ENCODE data around the gene ANKS1B. TPM values are rescaled to one million over a fixed set of nuclear protein-coding genes. Genes with fewer than 3 reads are reported as not detected.

The ANKS1B gene
- polyA plus RNA-seq, 1 experiment, result 0.27 TPM

DNA sequence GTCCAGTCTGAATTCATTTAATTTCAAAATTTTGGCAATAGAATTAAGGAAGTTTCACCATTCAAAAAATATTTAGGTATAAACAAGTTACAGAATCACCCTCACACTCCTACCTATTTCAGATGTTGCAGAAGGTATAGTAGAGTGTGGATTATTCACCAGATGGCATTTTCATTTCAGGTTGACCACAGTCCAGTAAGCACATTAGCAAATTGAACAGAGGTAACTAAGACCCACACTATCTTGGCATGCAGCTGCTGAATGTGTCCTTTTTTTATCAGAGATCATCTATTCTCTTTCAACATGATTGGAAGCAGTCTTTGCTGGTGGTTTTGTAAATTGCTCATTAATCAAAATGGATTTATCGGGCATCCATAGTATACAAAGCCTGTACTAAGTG lies 488.9 kb downstream of the ANKS1B start:
- POLR2A ChIA-PET, result no interaction called here
- DNase-seq (ENCODE audit: low read depth), result no peak
- Histone ChIP-seq H3K27me3 (ENCODE audit: control insufficient read depth, insufficient read depth, low read length) (no peaks in the 10 kb centered on the region), H3K36me3 (ENCODE audit: control insufficient read depth, insufficient read depth, low read length) (no peaks in the 10 kb centered on the region), H3K4me3 (ENCODE audit: low read depth, low read length) (no peak overlapping the region)
- CTCF ChIA-PET, result no interaction called here
- TF ChIP-seq, protein P1, sequence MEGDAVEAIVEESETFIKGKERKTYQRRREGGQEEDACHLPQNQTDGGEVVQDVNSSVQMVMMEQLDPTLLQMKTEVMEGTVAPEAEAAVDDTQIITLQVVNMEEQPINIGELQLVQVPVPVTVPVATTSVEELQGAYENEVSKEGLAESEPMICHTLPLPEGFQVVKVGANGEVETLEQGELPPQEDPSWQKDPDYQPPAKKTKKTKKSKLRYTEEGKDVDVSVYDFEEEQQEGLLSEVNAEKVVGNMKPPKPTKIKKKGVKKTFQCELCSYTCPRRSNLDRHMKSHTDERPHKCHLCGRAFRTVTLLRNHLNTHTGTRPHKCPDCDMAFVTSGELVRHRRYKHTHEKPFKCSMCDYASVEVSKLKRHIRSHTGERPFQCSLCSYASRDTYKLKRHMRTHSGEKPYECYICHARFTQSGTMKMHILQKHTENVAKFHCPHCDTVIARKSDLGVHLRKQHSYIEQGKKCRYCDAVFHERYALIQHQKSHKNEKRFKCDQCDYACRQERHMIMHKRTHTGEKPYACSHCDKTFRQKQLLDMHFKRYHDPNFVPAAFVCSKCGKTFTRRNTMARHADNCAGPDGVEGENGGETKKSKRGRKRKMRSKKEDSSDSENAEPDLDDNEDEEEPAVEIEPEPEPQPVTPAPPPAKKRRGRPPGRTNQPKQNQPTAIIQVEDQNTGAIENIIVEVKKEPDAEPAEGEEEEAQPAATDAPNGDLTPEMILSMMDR (IDR thresholded peaks at IDR 0.05; ENCODE audit: insufficient read depth, low read depth, low read length), result no peak

DNA sequence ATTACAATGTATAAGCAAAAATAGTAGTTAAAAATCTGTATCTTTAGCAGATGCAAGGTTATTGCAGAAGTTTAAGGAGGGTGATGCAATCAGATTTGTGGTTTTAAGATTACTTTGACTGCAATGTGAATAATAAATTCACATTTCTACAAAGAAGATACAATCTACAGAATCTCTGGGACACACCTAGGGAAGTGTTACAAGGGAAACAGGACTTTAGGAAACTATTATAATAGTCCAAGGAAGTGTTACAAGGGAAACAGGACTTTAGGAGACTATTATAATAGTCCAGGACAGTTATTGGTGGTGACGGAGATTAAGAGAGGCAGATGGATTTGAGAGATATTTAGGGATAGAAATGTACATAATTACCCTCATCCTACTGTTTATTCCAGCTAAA lies 491.5 kb downstream of the ANKS1B start:
- Histone ChIP-seq H3K4me3 (ENCODE audit: low read depth, low read length) (no peak overlapping the region), H3K36me3 (ENCODE audit: control insufficient read depth, insufficient read depth, low read length) (no peaks in the 10 kb centered on the region), H3K27me3 (ENCODE audit: control insufficient read depth, insufficient read depth, low read length) (no peaks in the 10 kb centered on the region)
- ChIA-PET CTCF (no interaction called here), POLR2A (no interaction called here)
- DNase-seq (ENCODE audit: low read depth), result no peak
- TF ChIP-seq, protein P1 (IDR thresholded peaks at IDR 0.05; ENCODE audit: insufficient read depth, low read depth, low read length), result no peak

DNA sequence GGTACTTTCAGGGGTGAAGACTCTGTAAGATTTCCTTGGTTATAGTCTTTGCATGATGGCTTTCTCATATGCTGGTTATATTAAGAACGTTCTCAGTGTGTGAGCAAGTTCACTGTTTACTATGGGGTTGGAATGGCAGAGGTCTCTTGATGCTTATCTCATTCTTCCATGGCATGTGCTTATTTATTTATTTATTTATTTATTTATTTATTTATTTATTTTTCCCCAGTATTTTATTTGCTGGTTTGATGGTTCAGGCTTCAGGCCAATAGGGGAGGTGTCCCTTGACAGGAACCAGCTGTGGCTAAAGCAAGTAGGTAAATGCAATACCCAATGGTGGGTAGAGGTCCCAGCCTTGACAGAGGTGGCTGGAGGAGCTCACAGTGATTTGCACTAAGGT lies 498.5 kb downstream of the ANKS1B start:
- ChIA-PET CTCF (no interaction called here), POLR2A (no interaction called here)
- Histone ChIP-seq H3K36me3 (ENCODE audit: control insufficient read depth, insufficient read depth, low read length) (no peaks in the 10 kb centered on the region), H3K4me3 (ENCODE audit: low read depth, low read length) (no peak overlapping the region), H3K27me3 (ENCODE audit: control insufficient read depth, insufficient read depth, low read length) (no peaks in the 10 kb centered on the region)
- TF ChIP-seq, protein P1 (IDR thresholded peaks at IDR 0.05; ENCODE audit: insufficient read depth, low read depth, low read length), result no peak
- no peak for DNase-seq (ENCODE audit: low read depth)

DNA sequence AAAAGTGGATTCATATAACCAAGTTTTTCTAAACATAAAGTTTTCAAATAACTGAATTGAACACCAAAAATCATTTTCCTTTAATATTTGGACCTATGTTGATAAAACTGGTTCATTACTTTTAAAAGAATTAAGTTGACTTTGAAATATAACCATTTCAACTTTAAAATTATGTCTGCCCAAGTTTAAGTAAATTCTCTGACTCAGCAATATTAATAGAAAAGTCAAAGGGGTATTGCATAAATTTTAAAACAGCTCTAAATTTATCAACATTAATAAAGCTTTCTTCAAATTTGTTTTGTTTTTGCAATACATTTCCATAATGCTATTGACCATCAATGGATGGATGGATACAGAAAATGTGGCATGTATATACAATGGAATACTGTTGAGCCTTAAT lies 505.6 kb downstream of the ANKS1B start:
- DNase-seq (ENCODE audit: low read depth), result no peak
- Histone ChIP-seq H3K4me3 (ENCODE audit: low read depth, low read length) (no peak overlapping the region), H3K36me3 (ENCODE audit: control insufficient read depth, insufficient read depth, low read length) (no peaks in the 10 kb centered on the region), H3K27me3 (ENCODE audit: control insufficient read depth, insufficient read depth, low read length) (no peaks in the 10 kb centered on the region)
- TF ChIP-seq, protein P1 (IDR thresholded peaks at IDR 0.05; ENCODE audit: insufficient read depth, low read depth, low read length), result no peak
- CTCF ChIA-PET, result no interaction called here
- POLR2A ChIA-PET, result no interaction called here

DNA sequence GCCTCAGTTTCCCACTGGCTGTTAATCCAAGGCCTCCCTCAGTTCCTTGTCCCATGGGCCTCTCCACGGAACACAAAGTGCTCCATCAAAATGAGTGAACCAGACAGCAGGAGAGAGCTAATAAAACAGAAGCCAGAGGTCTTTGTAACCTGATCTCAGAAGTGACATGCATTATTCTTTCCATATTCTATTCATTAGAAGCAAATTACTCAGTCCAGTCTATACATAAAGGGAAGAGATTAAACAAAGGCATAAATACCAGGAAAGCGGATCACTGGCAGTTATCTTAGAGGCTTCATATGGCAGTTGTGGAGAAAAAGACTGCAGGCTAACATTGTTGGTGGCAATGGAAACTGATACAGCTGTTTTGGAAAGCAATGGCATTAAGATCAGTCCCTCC lies 507.8 kb downstream of the ANKS1B start:
- Histone ChIP-seq H3K36me3 (ENCODE audit: control insufficient read depth, insufficient read depth, low read length) (no peaks in the 10 kb centered on the region), H3K27me3 (ENCODE audit: control insufficient read depth, insufficient read depth, low read length) (no peaks in the 10 kb centered on the region), H3K4me3 (ENCODE audit: low read depth, low read length) (no peak overlapping the region)
- ChIA-PET CTCF (no interaction called here), POLR2A (no interaction called here)
- no peak for DNase-seq (ENCODE audit: low read depth)
- TF ChIP-seq, protein P1 (IDR thresholded peaks at IDR 0.05; ENCODE audit: insufficient read depth, low read depth, low read length), result no peak
